ENCODE measurements around the gene NFIA. TPM values are rescaled to one million over a fixed set of nuclear protein-coding genes. Genes with fewer than 3 reads are reported as not detected.

Gene NFIA
- total RNA-seq, 1 experiment from 2014 or later = 12.7 TPM

DNA sequence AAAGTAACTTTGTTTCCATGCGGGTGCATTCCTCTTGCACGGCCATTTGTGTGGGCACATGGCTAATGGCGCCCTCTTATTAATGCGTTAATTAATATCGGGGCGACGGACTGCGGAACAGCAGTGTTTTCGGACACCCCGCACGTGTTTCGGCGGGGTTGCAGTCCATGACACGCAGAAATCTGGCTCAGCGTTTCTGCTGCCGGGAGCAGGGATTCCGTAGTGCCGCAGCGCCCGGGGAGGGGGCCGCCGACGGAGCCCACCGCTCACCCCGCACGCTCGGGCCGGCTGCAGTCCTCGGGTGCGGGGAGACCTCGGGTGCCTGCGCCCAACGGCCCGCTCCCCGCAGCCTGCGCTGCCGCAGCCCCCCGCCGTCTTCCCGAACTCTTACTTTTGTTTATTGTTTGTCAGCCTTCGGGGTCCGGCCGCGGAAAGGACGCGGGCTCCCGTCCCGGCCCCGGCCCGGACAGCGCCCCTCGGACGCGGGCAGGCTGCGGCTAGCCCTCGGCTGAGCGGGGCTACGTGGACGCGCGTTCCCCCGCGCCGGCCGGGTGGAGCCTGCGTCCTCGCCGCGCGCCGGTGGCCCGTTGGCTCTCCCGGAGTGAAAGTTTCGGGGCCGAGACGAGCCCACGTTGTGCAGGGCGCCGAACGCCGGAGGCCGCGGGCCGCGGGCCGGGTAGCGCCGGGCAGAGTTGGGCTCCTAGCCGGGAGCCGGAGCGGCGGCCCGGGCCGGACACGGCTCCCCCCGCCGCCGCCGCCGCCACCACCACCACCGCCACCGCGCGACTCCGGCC, 849 bp downstream of the NFIA start:
- Histone ChIP-seq H3K4me3 (ENCODE audit: low read length) (peak overlapping the region; percentile 74), H3K27me3 (ENCODE audit: low read length) (no peaks in the 10 kb centered on the region), H3K9me2 (replicated peaks; ENCODE audit: low read length) (no peaks in the 10 kb centered on the region), H2AFZ (ENCODE audit: low read length) (peak overlapping the region; percentile 71), H3K27ac (ENCODE audit: low read length) (peak overlapping the region; percentile 8; the same call in 1 of the 2 replicates), H3K79me2 (ENCODE audit: low read length) (peaks cover 51% of the 10 kb centered on the region), H3K36me3 (ENCODE audit: low read depth, low read length) (no peaks in the 10 kb centered on the region), H3F3A (ENCODE audit: low read length, unreplicated experiment) (no peaks in the 10 kb centered on the region), H3K9me3 (ENCODE audit: low read length) (no peaks in the 10 kb centered on the region), H3K4me1 (ENCODE audit: insufficient read depth, low read length) (peaks cover 57% of the 10 kb centered on the region), H3K9ac (ENCODE audit: low read length) (peak overlapping the region; percentile 75), H3K4me2 (ENCODE audit: low read length) (peak overlapping the region; percentile 94), H4K20me1 (ENCODE audit: low read length) (no peaks in the 10 kb centered on the region)
- no TSS peak for BruUV-seq (replicated peaks)
- ChIA-PET CTCF (no interaction called here), POLR2A (ENCODE audit: unreplicated experiment) (interaction anchor here (0.7 kb wide), 1 partner anchor 159 kb away, joined by 4 read pairs; no protein-coding TSS in a partner anchor)
- TF ChIP-seq EZH2phosphoT487 (IDR thresholded peaks at IDR 0.05; ENCODE audit: borderline replicate concordance, low read length) (no peak), EZH2 (IDR thresholded peaks at IDR 0.05; ENCODE audit: low read length, unreplicated experiment) (no peak)
- TF ChIP-seq, protein P1, sequence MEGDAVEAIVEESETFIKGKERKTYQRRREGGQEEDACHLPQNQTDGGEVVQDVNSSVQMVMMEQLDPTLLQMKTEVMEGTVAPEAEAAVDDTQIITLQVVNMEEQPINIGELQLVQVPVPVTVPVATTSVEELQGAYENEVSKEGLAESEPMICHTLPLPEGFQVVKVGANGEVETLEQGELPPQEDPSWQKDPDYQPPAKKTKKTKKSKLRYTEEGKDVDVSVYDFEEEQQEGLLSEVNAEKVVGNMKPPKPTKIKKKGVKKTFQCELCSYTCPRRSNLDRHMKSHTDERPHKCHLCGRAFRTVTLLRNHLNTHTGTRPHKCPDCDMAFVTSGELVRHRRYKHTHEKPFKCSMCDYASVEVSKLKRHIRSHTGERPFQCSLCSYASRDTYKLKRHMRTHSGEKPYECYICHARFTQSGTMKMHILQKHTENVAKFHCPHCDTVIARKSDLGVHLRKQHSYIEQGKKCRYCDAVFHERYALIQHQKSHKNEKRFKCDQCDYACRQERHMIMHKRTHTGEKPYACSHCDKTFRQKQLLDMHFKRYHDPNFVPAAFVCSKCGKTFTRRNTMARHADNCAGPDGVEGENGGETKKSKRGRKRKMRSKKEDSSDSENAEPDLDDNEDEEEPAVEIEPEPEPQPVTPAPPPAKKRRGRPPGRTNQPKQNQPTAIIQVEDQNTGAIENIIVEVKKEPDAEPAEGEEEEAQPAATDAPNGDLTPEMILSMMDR (conservative IDR thresholded peaks at IDR 0.05; ENCODE audit: low read depth, low read length) = no peak
- DNase-seq (peak; percentile 33), ATAC-seq (peak; percentile 16)
- intact Hi-C loops (cut with micrococcal nuclease) = loop anchor here (10.0 kb wide), 1 partner anchor 132 kb away; no protein-coding TSS in a partner anchor

DNA sequence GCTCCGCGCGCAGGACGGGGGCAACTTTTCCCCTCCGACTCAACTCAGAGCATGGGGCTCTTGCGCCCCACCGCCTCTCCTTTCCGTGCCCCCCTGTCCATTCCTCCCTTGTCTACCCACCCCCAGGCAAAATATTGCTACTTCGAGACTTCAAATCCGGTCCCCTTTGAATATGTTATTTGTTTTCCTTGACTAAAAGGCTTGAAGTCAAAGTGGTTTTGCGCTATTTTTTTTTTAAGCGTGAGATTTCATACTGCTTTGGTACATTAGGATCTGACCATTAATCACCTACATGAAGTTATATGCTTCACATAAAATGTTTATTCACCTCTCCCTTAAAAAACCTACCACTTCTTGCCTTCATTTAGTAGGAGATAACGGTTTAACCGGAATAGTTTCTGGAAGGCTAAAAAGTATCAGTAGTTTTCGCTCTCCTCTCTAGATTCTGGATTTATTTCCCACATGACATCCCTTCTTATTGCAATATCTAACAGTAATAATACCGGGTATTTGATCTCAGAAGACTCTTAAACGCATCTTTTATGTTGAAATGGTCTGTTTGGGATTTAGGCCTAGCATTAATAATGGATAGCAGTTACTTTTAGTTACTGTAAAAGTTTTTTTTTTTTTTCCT, 1.6 kb downstream of the NFIA start:
- Histone ChIP-seq H3K36me3 (ENCODE audit: low read depth, low read length) (0 out of 2 replicates have a peak, but pooled peaks cover 4% of the 10 kb centered on the region), H3K27me3 (ENCODE audit: low read length) (no peaks in the 10 kb centered on the region), H3K79me2 (ENCODE audit: low read length) (peaks cover 51% of the 10 kb centered on the region), H4K20me1 (ENCODE audit: low read length) (no peaks in the 10 kb centered on the region), H2AFZ (ENCODE audit: low read length) (peak overlapping the region; percentile 66), H3K9me3 (ENCODE audit: low read length) (no peaks in the 10 kb centered on the region), H3K4me3 (ENCODE audit: low read length) (peak overlapping the region; percentile 74), H3K4me1 (ENCODE audit: insufficient read depth, low read length) (peaks cover 50% of the 10 kb centered on the region), H3F3A (ENCODE audit: low read length, unreplicated experiment) (no peaks in the 10 kb centered on the region), H3K27ac (ENCODE audit: low read length) (0 out of 2 replicates have a peak overlapping the region, but pooled peaks have one; percentile 5), H3K9ac (ENCODE audit: low read length) (peak overlapping the region; percentile 75), H3K9me2 (replicated peaks; ENCODE audit: low read length) (no peaks in the 10 kb centered on the region), H3K4me2 (ENCODE audit: low read length) (peak overlapping the region; percentile 94)
- intact Hi-C loops (cut with micrococcal nuclease) = loop anchor here (10.0 kb wide), 1 partner anchor 131 kb away; no protein-coding TSS in a partner anchor
- no TSS peak for BruUV-seq (replicated peaks)
- TF ChIP-seq, protein P1 (conservative IDR thresholded peaks at IDR 0.05; ENCODE audit: low read depth, low read length) = no peak
- no peak for TF ChIP-seq EZH2phosphoT487 (IDR thresholded peaks at IDR 0.05; ENCODE audit: borderline replicate concordance, low read length)
- no peak for TF ChIP-seq EZH2 (IDR thresholded peaks at IDR 0.05; ENCODE audit: low read length, unreplicated experiment)
- POLR2A ChIA-PET (ENCODE audit: unreplicated experiment) = interaction anchor here (0.7 kb wide), 1 partner anchor 85 kb away, joined by 14 read pairs; no protein-coding TSS in a partner anchor
- CTCF ChIA-PET = no interaction called here
- DNase-seq (peak; percentile 30), ATAC-seq (no peak)

Data from PC-3 (cell line).